Liver (tissue), 9 donors: ENCODE results near the gene SUN2. TPM values are rescaled to one million over a fixed set of nuclear protein-coding genes. Genes with fewer than 3 reads are reported as not detected.

Source experiments
- DNase-seq: peaks from one replicate; pipeline ENCODE4 v3.0.0-alpha.2; 2017; ENCODE audit warnings: low spot score
- H3K27ac ChIP-seq, 2 donors: one replicate each; pipeline ENCODE4 v1.7.0; 2013; ENCODE audit warnings: inconsistent platforms in 2 of 2, low read length in 2 of 2, control low read depth in 1 of 2, low read depth in 1 of 2, mild to moderate bottlenecking in 1 of 2
- H3K27me3 ChIP-seq, 4 donors: one replicate each; pipeline versions ENCODE4 v1.6.1 to v1.7.0; 2013; ENCODE audit warnings: low read length in 3 of 4, inconsistent platforms in 1 of 4, mild to moderate bottlenecking in 1 of 4, moderate library complexity in 1 of 4; ENCODE audit not compliant: control insufficient read depth in 4 of 4, insufficient read depth in 4 of 4
- H3K36me3 ChIP-seq, 4 donors: one replicate each; pipeline versions ENCODE4 v1.6.1 to v1.7.0; 2013; ENCODE audit warnings: low read length in 3 of 4, mild to moderate bottlenecking in 3 of 4, low read depth in 1 of 4, moderate library complexity in 1 of 4; ENCODE audit not compliant: control insufficient read depth in 4 of 4, insufficient read depth in 3 of 4
- H3K4me1 ChIP-seq, 4 donors: one replicate each; pipeline versions ENCODE4 v1.6.1 to v1.7.0; 2013; ENCODE audit warnings: low read length in 3 of 4, mild to moderate bottlenecking in 3 of 4, moderate library complexity in 1 of 4; ENCODE audit not compliant: control insufficient read depth in 4 of 4, insufficient read depth in 4 of 4
- H3K4me3 ChIP-seq, 3 donors: one replicate each; pipeline versions ENCODE4 v1.6.1 to v1.7.0; 2013; ENCODE audit warnings: low read length in 3 of 3, control low read depth in 1 of 3, low read depth in 1 of 3, mild to moderate bottlenecking in 1 of 3
- H3K9ac ChIP-seq, 2 donors: one replicate each; pipeline ENCODE4 v1.7.0; 2013; ENCODE audit warnings: low read length in 2 of 2, mild to moderate bottlenecking in 2 of 2, moderate library complexity in 2 of 2, control low read depth in 1 of 2, low read depth in 1 of 2
- H3K9me3 ChIP-seq, 4 donors: one replicate each; pipeline versions ENCODE4 v1.6.1 to v1.7.0; 2013; ENCODE audit warnings: low read length in 3 of 4; ENCODE audit not compliant: control insufficient read depth in 4 of 4
- EGR1 ChIP-seq, 2 donors: IDR thresholded peaks; 2 replicates each; pipeline ENCODE4 v1.6.1; 2016 to 2018; ENCODE audit warnings: antibody characterized with exemption in 2 of 2, low read depth in 2 of 2
- FOXA1 ChIP-seq: IDR thresholded peaks from 2 replicates; pipeline ENCODE4 v1.6.1; 2016; ENCODE audit warnings: antibody characterized with exemption
- FOXA2 ChIP-seq: IDR thresholded peaks from 2 replicates; pipeline ENCODE4 v1.6.1; 2016; ENCODE audit warnings: antibody characterized with exemption
- GABPA ChIP-seq, 2 donors: IDR thresholded peaks in 1 of 2; conservative IDR thresholded peaks in 1 of 2; 2 replicates each; pipeline ENCODE4 v1.6.1; 2016; ENCODE audit warnings: antibody characterized with exemption in 2 of 2, mild to moderate bottlenecking in 1 of 2, moderate library complexity in 1 of 2
- HNF4A ChIP-seq, 2 donors: conservative IDR thresholded peaks; 2 replicates each; pipeline ENCODE4 v1.6.1; 2016; ENCODE audit warnings: antibody characterized with exemption in 2 of 2, mild to moderate bottlenecking in 2 of 2
- HNF4G ChIP-seq: IDR thresholded peaks from 2 replicates; pipeline ENCODE4 v1.6.1; 2016; ENCODE audit warnings: antibody characterized with exemption
- JUND ChIP-seq, 2 donors: IDR thresholded peaks; 2 replicates each; pipeline ENCODE4 v1.6.1; 2016; ENCODE audit warnings: antibody characterized with exemption in 2 of 2
- NR2F2 ChIP-seq: IDR thresholded peaks from 2 replicates; pipeline ENCODE4 v1.6.1; 2016; ENCODE audit warnings: antibody characterized with exemption
- RAD21 ChIP-seq, 2 donors: IDR thresholded peaks; 2 replicates each; pipeline ENCODE4 v1.6.1; 2016; ENCODE audit warnings: antibody characterized with exemption in 2 of 2, mild to moderate bottlenecking in 2 of 2
- RXRA ChIP-seq, 2 donors: IDR thresholded peaks; 2 replicates each; pipeline ENCODE4 v1.6.1; 2017 to 2018; ENCODE audit warnings: antibody characterized with exemption in 2 of 2, mild to moderate bottlenecking in 1 of 2
- SP1 ChIP-seq: IDR thresholded peaks from 2 replicates; pipeline ENCODE4 v1.6.1; 2018; ENCODE audit warnings: antibody characterized with exemption, mild to moderate bottlenecking
- TAF1 ChIP-seq: conservative IDR thresholded peaks from 2 replicates; pipeline ENCODE4 v1.6.1; 2016; ENCODE audit warnings: antibody characterized with exemption, mild to moderate bottlenecking
- YY1 ChIP-seq: IDR thresholded peaks from 2 replicates; pipeline ENCODE4 v1.6.1; 2016; ENCODE audit warnings: antibody characterized with exemption, mild to moderate bottlenecking
- WGBS: extraction: QIAGEN DNeasy Blood & Tissue Kit; methylation state at CpG from one replicate; pipeline ENCODE4 v1.1.7; 2013; 5-methylcytosine and 5-hydroxymethylcytosine counted together
- polyA plus RNA-seq, 2 donors: library from polyadenylated mRNA; stranded (reverse) in 1 of 2; unstranded in 1 of 2; fragments of 200-250 nt in 1 of 2; fragments of >200 nt in 1 of 2; fragmentation: Nextera tagmentation in 1 of 2; extraction: Ambion mirVana in 1 of 2; gene quantifications; one replicate each; pipeline versions ENCODE4 v1.2.1 to v1.2.3, GENCODE V29; 2013 to 2015
- total RNA-seq, 2 donors: library from RNA; depleted of rRNA; stranded (reverse); fragments of >200 nt; gene quantifications; one replicate each; pipeline ENCODE4 v1.2.3, GENCODE V29; 2014
- TF ChIP-seq, protein P1 (sequence below): IDR thresholded peaks from 2 replicates; pipeline ENCODE4 v1.6.1; 2016; ENCODE audit warnings: antibody characterized with exemption
- TF ChIP-seq, protein P2 (sequence below): IDR thresholded peaks from 2 replicates; pipeline ENCODE4 v1.6.1; 2016; ENCODE audit warnings: antibody characterized with exemption
- TF ChIP-seq, protein P3 (sequence below): IDR thresholded peaks from 2 replicates; pipeline ENCODE4 v1.6.1; 2016; ENCODE audit warnings: antibody characterized with exemption
- TF ChIP-seq, protein P4 (sequence below): fragments of 150-350 bp; IDR thresholded peaks from 2 replicates; pipeline ENCODE4 v1.5.1; 2017; ENCODE audit warnings: improper control_type of control experiment, low read depth, low read length; ENCODE audit not compliant: missing input control
- TF ChIP-seq, protein P5 (sequence below): IDR thresholded peaks from 2 replicates; pipeline ENCODE4 v1.6.1; 2016; ENCODE audit warnings: antibody characterized with exemption, mild to moderate bottlenecking
- donor health status: healthy.
- donor health status: healthy.
- donor health status: healthy.
- donor health status: healthy.
- donor health status: healthy.

Gene SUN2
- total and polyA plus RNA-seq, 4 donors = 13.1 to 170 (median 81.5) TPM

- no peak overlapping the region for H3K9ac ChIP-seq
- H3K4me1 ChIP-seq = peaks cover 1 to 4% (median 2%) of the 10 kb centered on the region in 4 donors
- 94% methylated on average over 18 of the region's 18 CpGs for WGBS
- H3K4me3 ChIP-seq = no peak overlapping the region
- TF ChIP-seq GABPA (IDR thresholded peaks at IDR 0.05 in 1 of 2, conservative IDR thresholded peaks at IDR 0.05 in 1 of 2) (no peak), YY1 (no peak), NR2F2 (no peak), TAF1 (no peak), RXRA (IDR thresholded peaks at IDR 0.05) (no peak), HNF4A (conservative IDR thresholded peaks at IDR 0.05) (no peak), JUND (IDR thresholded peaks at IDR 0.05) (no peak), SP1 (no peak)
- TF ChIP-seq, protein P1, sequence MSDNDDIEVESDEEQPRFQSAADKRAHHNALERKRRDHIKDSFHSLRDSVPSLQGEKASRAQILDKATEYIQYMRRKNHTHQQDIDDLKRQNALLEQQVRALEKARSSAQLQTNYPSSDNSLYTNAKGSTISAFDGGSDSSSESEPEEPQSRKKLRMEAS = no peak
- TF ChIP-seq, protein P2, sequence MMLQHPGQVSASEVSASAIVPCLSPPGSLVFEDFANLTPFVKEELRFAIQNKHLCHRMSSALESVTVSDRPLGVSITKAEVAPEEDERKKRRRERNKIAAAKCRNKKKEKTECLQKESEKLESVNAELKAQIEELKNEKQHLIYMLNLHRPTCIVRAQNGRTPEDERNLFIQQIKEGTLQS = no peak
- H3K9me3 ChIP-seq = no peaks in the 10 kb centered on the region
- DNase-seq = no peak
- no peaks in the 10 kb centered on the region for H3K27me3 ChIP-seq
- no peak overlapping the region for H3K27ac ChIP-seq
- H3K36me3 ChIP-seq = peaks cover 31 to 93% (median 72%) of the 10 kb centered on the region in 4 donors
Observed at GRCh38 chr22:38725900-38726655, 29.7 kb downstream of the SUN2 start.

- no peaks in the 10 kb centered on the region for H3K4me1 ChIP-seq
- no peak overlapping the region for H3K4me3 ChIP-seq
- H3K27me3 ChIP-seq = no peaks in the 10 kb centered on the region
- DNase-seq = no peak
- no peak overlapping the region for H3K27ac ChIP-seq
- H3K9me3 ChIP-seq = no peaks in the 10 kb centered on the region
- peaks cover 28 to 87% (median 72%) of the 10 kb centered on the region in 4 donors for H3K36me3 ChIP-seq
- WGBS = 51% methylated on average over 3 of the region's 3 CpGs
- H3K9ac ChIP-seq = no peak overlapping the region
- TF ChIP-seq NR2F2 (no peak), GABPA (IDR thresholded peaks at IDR 0.05 in 1 of 2, conservative IDR thresholded peaks at IDR 0.05 in 1 of 2) (no peak), SP1 (no peak), TAF1 (no peak), FOXA1 (no peak), HNF4G (no peak), FOXA2 (no peak), EGR1 (IDR thresholded peaks at IDR 0.05; ENCODE audit: low read depth in 2 of 2) (no peak), HNF4A (conservative IDR thresholded peaks at IDR 0.05) (no peak), YY1 (no peak), RXRA (IDR thresholded peaks at IDR 0.05) (peak; percentile 29 to 63), RAD21 (IDR thresholded peaks at IDR 0.05) (peak; percentile 66 to 80), JUND (IDR thresholded peaks at IDR 0.05) (no peak)
- TF ChIP-seq, protein P3, sequence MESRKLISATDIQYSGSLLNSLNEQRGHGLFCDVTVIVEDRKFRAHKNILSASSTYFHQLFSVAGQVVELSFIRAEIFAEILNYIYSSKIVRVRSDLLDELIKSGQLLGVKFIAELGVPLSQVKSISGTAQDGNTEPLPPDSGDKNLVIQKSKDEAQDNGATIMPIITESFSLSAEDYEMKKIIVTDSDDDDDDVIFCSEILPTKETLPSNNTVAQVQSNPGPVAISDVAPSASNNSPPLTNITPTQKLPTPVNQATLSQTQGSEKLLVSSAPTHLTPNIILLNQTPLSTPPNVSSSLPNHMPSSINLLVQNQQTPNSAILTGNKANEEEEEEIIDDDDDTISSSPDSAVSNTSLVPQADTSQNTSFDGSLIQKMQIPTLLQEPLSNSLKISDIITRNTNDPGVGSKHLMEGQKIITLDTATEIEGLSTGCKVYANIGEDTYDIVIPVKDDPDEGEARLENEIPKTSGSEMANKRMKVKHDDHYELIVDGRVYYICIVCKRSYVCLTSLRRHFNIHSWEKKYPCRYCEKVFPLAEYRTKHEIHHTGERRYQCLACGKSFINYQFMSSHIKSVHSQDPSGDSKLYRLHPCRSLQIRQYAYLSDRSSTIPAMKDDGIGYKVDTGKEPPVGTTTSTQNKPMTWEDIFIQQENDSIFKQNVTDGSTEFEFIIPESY = no peak
- TF ChIP-seq, protein P4, sequence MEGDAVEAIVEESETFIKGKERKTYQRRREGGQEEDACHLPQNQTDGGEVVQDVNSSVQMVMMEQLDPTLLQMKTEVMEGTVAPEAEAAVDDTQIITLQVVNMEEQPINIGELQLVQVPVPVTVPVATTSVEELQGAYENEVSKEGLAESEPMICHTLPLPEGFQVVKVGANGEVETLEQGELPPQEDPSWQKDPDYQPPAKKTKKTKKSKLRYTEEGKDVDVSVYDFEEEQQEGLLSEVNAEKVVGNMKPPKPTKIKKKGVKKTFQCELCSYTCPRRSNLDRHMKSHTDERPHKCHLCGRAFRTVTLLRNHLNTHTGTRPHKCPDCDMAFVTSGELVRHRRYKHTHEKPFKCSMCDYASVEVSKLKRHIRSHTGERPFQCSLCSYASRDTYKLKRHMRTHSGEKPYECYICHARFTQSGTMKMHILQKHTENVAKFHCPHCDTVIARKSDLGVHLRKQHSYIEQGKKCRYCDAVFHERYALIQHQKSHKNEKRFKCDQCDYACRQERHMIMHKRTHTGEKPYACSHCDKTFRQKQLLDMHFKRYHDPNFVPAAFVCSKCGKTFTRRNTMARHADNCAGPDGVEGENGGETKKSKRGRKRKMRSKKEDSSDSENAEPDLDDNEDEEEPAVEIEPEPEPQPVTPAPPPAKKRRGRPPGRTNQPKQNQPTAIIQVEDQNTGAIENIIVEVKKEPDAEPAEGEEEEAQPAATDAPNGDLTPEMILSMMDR = peak; percentile 56
- TF ChIP-seq, protein P1 = no peak
- TF ChIP-seq, protein P2 = no peak
- TF ChIP-seq, protein P5, sequence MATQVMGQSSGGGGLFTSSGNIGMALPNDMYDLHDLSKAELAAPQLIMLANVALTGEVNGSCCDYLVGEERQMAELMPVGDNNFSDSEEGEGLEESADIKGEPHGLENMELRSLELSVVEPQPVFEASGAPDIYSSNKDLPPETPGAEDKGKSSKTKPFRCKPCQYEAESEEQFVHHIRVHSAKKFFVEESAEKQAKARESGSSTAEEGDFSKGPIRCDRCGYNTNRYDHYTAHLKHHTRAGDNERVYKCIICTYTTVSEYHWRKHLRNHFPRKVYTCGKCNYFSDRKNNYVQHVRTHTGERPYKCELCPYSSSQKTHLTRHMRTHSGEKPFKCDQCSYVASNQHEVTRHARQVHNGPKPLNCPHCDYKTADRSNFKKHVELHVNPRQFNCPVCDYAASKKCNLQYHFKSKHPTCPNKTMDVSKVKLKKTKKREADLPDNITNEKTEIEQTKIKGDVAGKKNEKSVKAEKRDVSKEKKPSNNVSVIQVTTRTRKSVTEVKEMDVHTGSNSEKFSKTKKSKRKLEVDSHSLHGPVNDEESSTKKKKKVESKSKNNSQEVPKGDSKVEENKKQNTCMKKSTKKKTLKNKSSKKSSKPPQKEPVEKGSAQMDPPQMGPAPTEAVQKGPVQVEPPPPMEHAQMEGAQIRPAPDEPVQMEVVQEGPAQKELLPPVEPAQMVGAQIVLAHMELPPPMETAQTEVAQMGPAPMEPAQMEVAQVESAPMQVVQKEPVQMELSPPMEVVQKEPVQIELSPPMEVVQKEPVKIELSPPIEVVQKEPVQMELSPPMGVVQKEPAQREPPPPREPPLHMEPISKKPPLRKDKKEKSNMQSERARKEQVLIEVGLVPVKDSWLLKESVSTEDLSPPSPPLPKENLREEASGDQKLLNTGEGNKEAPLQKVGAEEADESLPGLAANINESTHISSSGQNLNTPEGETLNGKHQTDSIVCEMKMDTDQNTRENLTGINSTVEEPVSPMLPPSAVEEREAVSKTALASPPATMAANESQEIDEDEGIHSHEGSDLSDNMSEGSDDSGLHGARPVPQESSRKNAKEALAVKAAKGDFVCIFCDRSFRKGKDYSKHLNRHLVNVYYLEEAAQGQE = no peak
Observed at GRCh38 chr22:38724926-38725571, 30.7 kb downstream of the SUN2 start.
